ENCODE data around the gene UBL4A.

UBL4A gene

GRCh38 chrX:154511761-154512160 is 25.3 kb upstream of the UBL4A start:
- Histone ChIP-seq H3K9me3 (ENCODE audit: insufficient read depth, low read length, severe bottlenecking) (no peaks in the 10 kb centered on the region), H4K20me1 (ENCODE audit: insufficient read depth, low read length) (no peaks in the 10 kb centered on the region), H3K27me3 (ENCODE audit: insufficient read depth, low read length, poor library complexity) (no peaks in the 10 kb centered on the region), H3K27ac (ENCODE audit: low read length) (no peak overlapping the region), H3K4me2 (ENCODE audit: insufficient read depth, low read length) (no peak overlapping the region), H3K4me3 (ENCODE audit: low read depth in 1 of 2, low read length in 2 of 2) (no peak overlapping the region), H3K79me2 (ENCODE audit: insufficient read depth, low read length) (peaks cover 11% of the 10 kb centered on the region), H3K9ac (ENCODE audit: low read depth, low read length) (no peak overlapping the region), H3K4me1 (ENCODE audit: insufficient read depth, low read length) (peaks cover 19% of the 10 kb centered on the region), H2AFZ (ENCODE audit: low read depth, low read length) (no peak overlapping the region), H3K36me3 (ENCODE audit: insufficient read depth, low read length) (peaks cover 8% of the 10 kb centered on the region; the same call in 1 of the 2 replicates)
- ATAC-seq (ENCODE audit: insufficient read depth, low read depth) (no peak), DNase-seq (no peak)
- no peak for TF ChIP-seq EZH2 (IDR thresholded peaks at IDR 0.05; ENCODE audit: borderline replicate concordance, low read depth, low read length, severe bottlenecking)
- TF ChIP-seq CTCF (IDR thresholded peaks at IDR 0.05; ENCODE audit: borderline replicate concordance, extremely low read depth, low read length, poor library complexity, severe bottlenecking), result no peak

- Histone ChIP-seq H3K9ac (ENCODE audit: low read depth, low read length) (no peak overlapping the region), H3K27me3 (ENCODE audit: insufficient read depth, low read length, poor library complexity) (no peaks in the 10 kb centered on the region), H3K4me2 (ENCODE audit: insufficient read depth, low read length) (no peak overlapping the region), H2AFZ (ENCODE audit: low read depth, low read length) (no peak overlapping the region), H3K4me1 (ENCODE audit: insufficient read depth, low read length) (peaks cover 4% of the 10 kb centered on the region; the same call in 1 of the 2 replicates), H3K9me3 (ENCODE audit: insufficient read depth, low read length, severe bottlenecking) (no peaks in the 10 kb centered on the region), H3K79me2 (ENCODE audit: insufficient read depth, low read length) (no peaks in the 10 kb centered on the region), H3K27ac (ENCODE audit: low read length) (no peak overlapping the region), H3K36me3 (ENCODE audit: insufficient read depth, low read length) (peaks cover 22% of the 10 kb centered on the region), H4K20me1 (ENCODE audit: insufficient read depth, low read length) (no peaks in the 10 kb centered on the region), H3K4me3 (ENCODE audit: low read depth in 1 of 2, low read length in 2 of 2) (no peak overlapping the region)
- ATAC-seq (ENCODE audit: insufficient read depth, low read depth), result no peak
- DNase-seq, result no peak
- TF ChIP-seq EZH2 (IDR thresholded peaks at IDR 0.05; ENCODE audit: borderline replicate concordance, low read depth, low read length, severe bottlenecking) (no peak), CTCF (IDR thresholded peaks at IDR 0.05; ENCODE audit: borderline replicate concordance, extremely low read depth, low read length, poor library complexity, severe bottlenecking) (no peak)
Observed at GRCh38 chrX:154509455-154509854, 23.0 kb upstream of the UBL4A start.

GRCh38 chrX:154508384-154508745 is 21.9 kb upstream of the UBL4A start:
- H3K4me3 ChIP-seq (ENCODE audit: low read depth in 1 of 2, low read length in 2 of 2), result no peak overlapping the region
- no peak for ATAC-seq (ENCODE audit: insufficient read depth, low read depth)
- no peak overlapping the region for H3K9ac ChIP-seq (ENCODE audit: low read depth, low read length)
- H3K36me3 ChIP-seq (ENCODE audit: insufficient read depth, low read length), result peaks cover 22% of the 10 kb centered on the region
- H3K4me2 ChIP-seq (ENCODE audit: insufficient read depth, low read length), result no peak overlapping the region
- no peaks in the 10 kb centered on the region for H3K9me3 ChIP-seq (ENCODE audit: insufficient read depth, low read length, severe bottlenecking)
- H3K4me1 ChIP-seq (ENCODE audit: insufficient read depth, low read length), result peaks cover 4% of the 10 kb centered on the region; the same call in 1 of the 2 replicates
- no peak overlapping the region for H2AFZ ChIP-seq (ENCODE audit: low read depth, low read length)
- DNase-seq, result no peak
- no peak overlapping the region for H3K27ac ChIP-seq (ENCODE audit: low read length)
- H3K79me2 ChIP-seq (ENCODE audit: insufficient read depth, low read length), result no peaks in the 10 kb centered on the region
- H4K20me1 ChIP-seq (ENCODE audit: insufficient read depth, low read length), result no peaks in the 10 kb centered on the region
- no peak for TF ChIP-seq EZH2 (IDR thresholded peaks at IDR 0.05; ENCODE audit: borderline replicate concordance, low read depth, low read length, severe bottlenecking)
- H3K27me3 ChIP-seq (ENCODE audit: insufficient read depth, low read length, poor library complexity), result no peaks in the 10 kb centered on the region

- no peak for TF ChIP-seq CTCF (IDR thresholded peaks at IDR 0.05; ENCODE audit: borderline replicate concordance, extremely low read depth, low read length, poor library complexity, severe bottlenecking)
- no peak for TF ChIP-seq EZH2 (IDR thresholded peaks at IDR 0.05; ENCODE audit: borderline replicate concordance, low read depth, low read length, severe bottlenecking)
- no peak for DNase-seq
- H3K4me3 ChIP-seq (ENCODE audit: low read depth in 1 of 2, low read length in 2 of 2), result no peak overlapping the region
- H2AFZ ChIP-seq (ENCODE audit: low read depth, low read length), result no peak overlapping the region
- H3K36me3 ChIP-seq (ENCODE audit: insufficient read depth, low read length), result peaks cover 22% of the 10 kb centered on the region
- no peaks in the 10 kb centered on the region for H3K79me2 ChIP-seq (ENCODE audit: insufficient read depth, low read length)
- no peaks in the 10 kb centered on the region for H3K27me3 ChIP-seq (ENCODE audit: insufficient read depth, low read length, poor library complexity)
- no peak overlapping the region for H3K27ac ChIP-seq (ENCODE audit: low read length)
- H4K20me1 ChIP-seq (ENCODE audit: insufficient read depth, low read length), result no peaks in the 10 kb centered on the region
- no peak overlapping the region for H3K4me2 ChIP-seq (ENCODE audit: insufficient read depth, low read length)
- peaks cover 4% of the 10 kb centered on the region; the same call in 1 of the 2 replicates for H3K4me1 ChIP-seq (ENCODE audit: insufficient read depth, low read length)
- H3K9ac ChIP-seq (ENCODE audit: low read depth, low read length), result no peak overlapping the region
- H3K9me3 ChIP-seq (ENCODE audit: insufficient read depth, low read length, severe bottlenecking), result no peaks in the 10 kb centered on the region
- no peak for ATAC-seq (ENCODE audit: insufficient read depth, low read depth)
Observed at GRCh38 chrX:154507673-154508383, 21.4 kb upstream of the UBL4A start.
